EL (cell line): ENCODE data around the gene SETD1A.
"Not testable (repeated sequence)": the region's sequence is repeated elsewhere in the genome, so short reads cannot be mapped to it uniquely, and the experiment has no call there.

Experiments used
- DNase-seq: peaks from one replicate; pipeline ENCODE4 v3.0.0-alpha.2; 2016

The SETD1A gene

GRCh38 chr16:30930160-30930571, 27.4 kb upstream of the SETD1A start:
- DNase-seq = no peak

GRCh38 chr16:30931068-30931650, 26.4 kb upstream of the SETD1A start:
- no peak for DNase-seq

GRCh38 chr16:30934827-30935557, 22.6 kb upstream of the SETD1A start:
- peak; percentile 48 for DNase-seq

- DNase-seq = no peak
Measured at GRCh38 chr16:30937692-30938091, 19.9 kb upstream of the SETD1A start.

GRCh38 chr16:30939571-30939970, 18.0 kb upstream of the SETD1A start:
- DNase-seq = not testable (repeated sequence)

GRCh38 chr16:30941600-30942425, 15.7 kb upstream of the SETD1A start:
- peak; percentile 74 for DNase-seq

GRCh38 chr16:30942426-30942806, 15.1 kb upstream of the SETD1A start:
- no peak for DNase-seq

- DNase-seq = no peak
Measured at GRCh38 chr16:30944352-30944751, 13.2 kb upstream of the SETD1A start.

GRCh38 chr16:30946671-30947540, 10.6 kb upstream of the SETD1A start:
- no peak for DNase-seq

- DNase-seq = no peak
Measured at GRCh38 chr16:30947541-30947858, 10.1 kb upstream of the SETD1A start.

- DNase-seq = peak; percentile 97
Measured at GRCh38 chr16:30947859-30948666, 9.5 kb upstream of the SETD1A start.

GRCh38 chr16:30948667-30949649, 8.6 kb upstream of the SETD1A start, which contains the start of gene ORAI3:
TSS of gene ORAI3 (plus strand) at chr16:30949068. CDS start at chr16:30949290, 222 bp downstream.
- DNase-seq = peak; percentile 73

GRCh38 chr16:30949650-30950515, 7.7 kb upstream of the SETD1A start:
- peak; percentile 88 for DNase-seq

GRCh38 chr16:30950516-30951065, 7.0 kb upstream of the SETD1A start:
- no peak for DNase-seq

- DNase-seq = no peak
Measured at GRCh38 chr16:30951193-30951592, 6.4 kb upstream of the SETD1A start.

GRCh38 chr16:30951750-30952149, 5.8 kb upstream of the SETD1A start:
- no peak for DNase-seq

GRCh38 chr16:30953111-30953510, 4.4 kb upstream of the SETD1A start:
- DNase-seq = no peak

GRCh38 chr16:30953511-30954124, 3.9 kb upstream of the SETD1A start:
- peak; percentile 64 for DNase-seq

- DNase-seq = no peak
Measured at GRCh38 chr16:30954993-30955392, 2.6 kb upstream of the SETD1A start.
